Measurements from ENCODE around the gene SEMA3F.

The SEMA3F gene

GRCh38 chr3:50192689-50193141 is 37.6 kb downstream of the SEMA3F start:
- TF ChIP-seq ARNT (IDR thresholded peaks at IDR 0.05): 0 out of 2 replicates have a peak, but pooled peaks have one; percentile 13
- TF ChIP-seq NFRKB (IDR thresholded peaks at IDR 0.05): no peak
- TF ChIP-seq ELF4 (IDR thresholded peaks at IDR 0.05): no peak
- no peak for TF ChIP-seq SUZ12 (IDR thresholded peaks at IDR 0.05)
- no peak for TF ChIP-seq L3MBTL2 (conservative IDR thresholded peaks at IDR 0.05)
- no peak for TF ChIP-seq ZNF384 (IDR thresholded peaks at IDR 0.05)
- ChIA-PET CTCF (interaction anchor here (0.7 to 2.8 kb wide), 9 partner anchors 11 to 72 kb away, joined by 3 to 22 read pairs (median 4); no protein-coding TSS in a partner anchor), POLR2A (interaction anchor here (1.1 kb wide), 1 partner anchor 33 kb away, joined by 4 read pairs; no protein-coding TSS in a partner anchor)
- peak; percentile 74 for DNase-seq (ENCODE audit: extremely low spot score)

DNA sequence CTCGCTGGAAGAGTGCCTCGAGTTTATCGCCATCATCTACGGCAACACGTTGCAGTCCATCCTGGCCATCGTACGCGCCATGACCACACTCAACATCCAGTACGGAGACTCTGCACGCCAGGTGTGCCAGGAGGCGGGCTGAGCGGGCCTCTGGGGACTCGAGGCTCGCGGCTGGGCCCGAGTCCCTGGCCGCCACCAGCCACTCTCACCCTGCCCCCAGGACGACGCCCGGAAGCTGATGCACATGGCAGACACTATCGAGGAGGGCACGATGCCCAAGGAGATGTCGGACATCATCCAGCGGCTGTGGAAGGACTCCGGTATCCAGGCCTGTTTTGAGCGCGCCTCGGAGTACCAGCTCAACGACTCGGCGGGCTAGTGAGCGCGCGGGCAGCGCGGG is 38.2 kb downstream of the SEMA3F start:
- TF ChIP-seq FOXM1 (IDR thresholded peaks at IDR 0.05; ENCODE audit: borderline replicate concordance) (no peak), NFRKB (IDR thresholded peaks at IDR 0.05) (no peak), ELF4 (IDR thresholded peaks at IDR 0.05) (no peak), BHLHE40 (IDR thresholded peaks at IDR 0.05; ENCODE audit: borderline replicate concordance) (no peak), SUZ12 (IDR thresholded peaks at IDR 0.05) (no peak), L3MBTL2 (conservative IDR thresholded peaks at IDR 0.05) (no peak), ZNF384 (IDR thresholded peaks at IDR 0.05) (no peak), LEF1 (IDR thresholded peaks at IDR 0.05; ENCODE audit: borderline replicate concordance) (no peak), SP1 (IDR thresholded peaks at IDR 0.05) (no peak), FOXK2 (IDR thresholded peaks at IDR 0.05) (no peak), CTBP1 (IDR thresholded peaks at IDR 0.05; ENCODE audit: borderline replicate concordance) (no peak)
- TF ChIP-seq, protein P1, sequence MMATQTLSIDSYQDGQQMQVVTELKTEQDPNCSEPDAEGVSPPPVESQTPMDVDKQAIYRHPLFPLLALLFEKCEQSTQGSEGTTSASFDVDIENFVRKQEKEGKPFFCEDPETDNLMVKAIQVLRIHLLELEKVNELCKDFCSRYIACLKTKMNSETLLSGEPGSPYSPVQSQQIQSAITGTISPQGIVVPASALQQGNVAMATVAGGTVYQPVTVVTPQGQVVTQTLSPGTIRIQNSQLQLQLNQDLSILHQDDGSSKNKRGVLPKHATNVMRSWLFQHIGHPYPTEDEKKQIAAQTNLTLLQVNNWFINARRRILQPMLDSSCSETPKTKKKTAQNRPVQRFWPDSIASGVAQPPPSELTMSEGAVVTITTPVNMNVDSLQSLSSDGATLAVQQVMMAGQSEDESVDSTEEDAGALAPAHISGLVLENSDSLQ (IDR thresholded peaks at IDR 0.05): no peak
- DNase-seq (ENCODE audit: extremely low spot score): no peak
- ChIA-PET CTCF (interaction anchor here (1.3 to 3.4 kb wide), 6 partner anchors 10 to 106 kb away, joined by 3 to 35 read pairs (median 12); partner anchors contain the start of genes HYAL3, NAA80 and SLC38A3), POLR2A (no interaction called here)

GRCh38 chr3:50193746-50194127 is 38.6 kb downstream of the SEMA3F start:
- TF ChIP-seq FOXA1 (IDR thresholded peaks at IDR 0.05): no peak
- TF ChIP-seq TARDBP (IDR thresholded peaks at IDR 0.05): no peak
- no peak for TF ChIP-seq L3MBTL2 (conservative IDR thresholded peaks at IDR 0.05)
- TF ChIP-seq SP1 (IDR thresholded peaks at IDR 0.05): no peak
- TF ChIP-seq CTBP1 (IDR thresholded peaks at IDR 0.05; ENCODE audit: borderline replicate concordance): no peak
- TF ChIP-seq FOXK2 (IDR thresholded peaks at IDR 0.05): no peak
- no peak for TF ChIP-seq SUZ12 (IDR thresholded peaks at IDR 0.05)
- no peak for TF ChIP-seq ELF4 (IDR thresholded peaks at IDR 0.05)
- TF ChIP-seq FOXM1 (IDR thresholded peaks at IDR 0.05; ENCODE audit: borderline replicate concordance): no peak
- no peak for TF ChIP-seq BHLHE40 (IDR thresholded peaks at IDR 0.05; ENCODE audit: borderline replicate concordance)
- TF ChIP-seq NFRKB (IDR thresholded peaks at IDR 0.05): no peak
- no peak for TF ChIP-seq HDGF (IDR thresholded peaks at IDR 0.05; ENCODE audit: borderline replicate concordance)
- TF ChIP-seq, protein P1 (IDR thresholded peaks at IDR 0.05): no peak
- CTCF ChIA-PET: interaction anchor here (1.2 to 3.4 kb wide), 10 partner anchors 10 to 105 kb away, joined by 3 to 35 read pairs (median 8); partner anchors contain the start of genes HYAL3, NAA80 and SLC38A3
- POLR2A ChIA-PET: no interaction called here
- no peak for DNase-seq (ENCODE audit: extremely low spot score)

DNA sequence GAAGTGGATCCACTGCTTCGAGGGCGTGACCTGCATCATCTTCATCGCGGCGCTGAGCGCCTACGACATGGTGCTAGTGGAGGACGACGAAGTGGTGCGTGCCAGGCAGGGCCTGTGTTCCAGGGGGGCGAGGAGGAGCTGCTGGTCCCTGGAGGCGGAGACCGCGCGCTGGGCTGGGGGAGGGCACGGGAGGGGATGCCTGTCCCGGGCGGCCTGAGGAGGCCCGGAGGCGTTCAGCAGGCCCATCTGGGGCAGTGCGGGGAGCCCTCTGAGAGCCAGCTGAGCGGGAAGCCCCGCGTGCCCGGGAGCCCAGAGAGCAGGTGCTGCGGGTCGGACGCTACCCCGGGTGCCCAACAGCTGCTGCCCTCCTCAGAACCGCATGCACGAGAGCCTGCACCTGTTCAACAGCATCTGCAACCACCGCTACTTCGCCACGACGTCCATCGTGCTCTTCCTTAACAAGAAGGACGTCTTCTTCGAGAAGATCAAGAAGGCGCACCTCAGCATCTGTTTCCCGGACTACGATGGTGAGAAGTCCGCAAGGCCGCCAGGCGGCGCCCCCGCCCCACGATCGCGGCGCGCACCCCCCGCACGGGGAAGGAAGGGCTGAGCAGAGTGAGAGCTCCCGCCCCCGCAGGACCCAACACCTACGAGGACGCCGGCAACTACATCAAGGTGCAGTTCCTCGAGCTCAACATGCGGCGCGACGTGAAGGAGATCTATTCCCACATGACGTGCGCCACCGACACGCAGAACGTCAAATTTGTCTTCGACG is 39.2 kb downstream of the SEMA3F start:
- POLR2A ChIA-PET: interaction anchor here (0.5 to 1.5 kb wide), 6 partner anchors 10 to 412 kb away, joined by 3 to 8 read pairs (median 4); partner anchors contain the start of genes GNAI2, SLC38A3 and TUSC2
- TF ChIP-seq L3MBTL2 (conservative IDR thresholded peaks at IDR 0.05) (peak; percentile 97), TARDBP (IDR thresholded peaks at IDR 0.05) (no peak)
- CTCF ChIA-PET: interaction anchor here (0.6 to 3.4 kb wide), 27 partner anchors 9 to 232 kb away, joined by 3 to 35 read pairs (median 4); partner anchors contain the start of genes GNAI2, HYAL3, NAA80 and SLC38A3
- DNase-seq (ENCODE audit: extremely low spot score): peak; percentile 79

DNA sequence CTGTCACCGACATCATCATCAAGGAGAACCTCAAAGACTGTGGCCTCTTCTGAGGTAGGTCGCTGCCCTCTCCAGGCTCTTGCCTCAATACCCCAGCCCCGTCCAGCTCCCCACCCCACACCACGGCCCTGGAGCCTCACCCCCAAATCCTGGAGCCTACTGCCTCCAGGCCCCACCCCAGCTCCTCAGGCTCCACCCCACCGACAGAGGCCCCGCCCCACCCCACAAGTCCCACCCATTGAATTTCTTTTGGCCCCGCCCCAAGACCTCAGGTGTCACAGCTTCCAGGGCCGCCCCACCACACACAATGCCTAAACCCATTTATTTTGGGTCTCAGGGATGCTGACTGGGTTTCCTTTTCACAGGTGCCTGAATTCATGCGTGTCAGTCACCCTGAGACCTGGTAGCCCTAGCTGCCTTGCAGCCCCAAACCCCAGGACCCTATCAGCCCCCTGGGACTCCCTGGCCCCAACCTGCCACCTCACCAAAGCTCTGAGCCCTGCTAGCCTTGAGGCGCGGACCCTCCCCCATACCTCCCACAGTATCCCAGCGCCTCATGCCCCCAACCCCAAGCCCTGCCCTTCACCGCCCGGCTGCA is 39.9 kb downstream of the SEMA3F start:
- DNase-seq (ENCODE audit: extremely low spot score): peak; percentile 82
- TF ChIP-seq ZNF384 (IDR thresholded peaks at IDR 0.05) (no peak), BHLHE40 (IDR thresholded peaks at IDR 0.05; ENCODE audit: borderline replicate concordance) (no peak), SUZ12 (IDR thresholded peaks at IDR 0.05) (no peak), ELF4 (IDR thresholded peaks at IDR 0.05) (no peak), FOXK2 (IDR thresholded peaks at IDR 0.05) (no peak)
- POLR2A ChIA-PET: interaction anchor here (0.5 to 1.5 kb wide), 6 partner anchors 9 to 413 kb away, joined by 3 to 8 read pairs (median 4); partner anchors contain the start of genes GNAI2, SLC38A3 and TUSC2
- CTCF ChIA-PET: interaction anchor here (0.6 to 3.4 kb wide), 25 partner anchors 9 to 233 kb away, joined by 3 to 35 read pairs (median 5); partner anchors contain the start of genes GNAI2, HYAL3, NAA80 and SLC38A3

DNA sequence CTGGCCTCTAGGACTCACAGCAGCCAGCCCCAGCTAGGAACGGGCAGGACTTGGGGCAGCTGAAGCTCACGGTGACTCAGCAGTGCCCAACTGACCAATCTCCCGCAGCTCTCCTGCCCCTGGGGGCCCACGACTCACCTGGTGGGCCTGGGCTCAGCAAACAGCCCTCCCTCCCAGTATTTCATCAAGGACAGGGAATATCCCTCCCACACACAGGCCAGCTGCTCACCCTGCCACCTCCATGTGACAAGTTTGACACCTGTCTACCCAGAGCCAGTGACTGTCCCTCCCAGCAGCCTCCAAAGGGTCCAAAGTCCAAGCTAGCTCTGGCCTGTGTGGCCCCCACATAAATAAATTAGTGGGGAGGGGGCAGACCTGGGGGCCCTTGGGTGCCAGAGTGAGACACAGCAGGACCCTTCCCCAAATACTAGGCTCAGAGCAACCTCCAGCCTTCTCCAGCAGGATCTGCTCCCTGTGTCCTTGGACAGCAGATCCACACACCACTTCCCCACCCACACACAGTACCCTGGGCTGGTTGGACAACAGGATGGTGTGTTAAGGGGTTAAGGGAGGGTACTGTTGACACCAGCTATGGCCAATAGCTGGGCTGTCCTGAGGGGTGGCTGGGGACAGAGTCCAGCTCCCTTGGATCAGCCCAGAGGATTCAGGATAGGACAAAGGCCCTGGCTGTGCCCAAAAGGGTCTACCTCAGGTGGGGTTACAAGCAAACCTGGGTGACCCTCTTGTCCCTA is 40.6 kb downstream of the SEMA3F start:
- TF ChIP-seq ZNF384 (IDR thresholded peaks at IDR 0.05): no peak
- no peak for TF ChIP-seq NFRKB (IDR thresholded peaks at IDR 0.05)
- no peak for TF ChIP-seq FOXA1 (IDR thresholded peaks at IDR 0.05)
- TF ChIP-seq FOXM1 (IDR thresholded peaks at IDR 0.05; ENCODE audit: borderline replicate concordance): no peak
- no peak for TF ChIP-seq L3MBTL2 (conservative IDR thresholded peaks at IDR 0.05)
- no peak for TF ChIP-seq CTBP1 (IDR thresholded peaks at IDR 0.05; ENCODE audit: borderline replicate concordance)
- no peak for TF ChIP-seq ELF4 (IDR thresholded peaks at IDR 0.05)
- no peak for TF ChIP-seq SUZ12 (IDR thresholded peaks at IDR 0.05)
- no peak for TF ChIP-seq ARNT (IDR thresholded peaks at IDR 0.05)
- no peak for TF ChIP-seq BHLHE40 (IDR thresholded peaks at IDR 0.05; ENCODE audit: borderline replicate concordance)
- TF ChIP-seq LEF1 (IDR thresholded peaks at IDR 0.05; ENCODE audit: borderline replicate concordance): no peak
- TF ChIP-seq, protein P1 (IDR thresholded peaks at IDR 0.05): no peak
- TF ChIP-seq SP1 (IDR thresholded peaks at IDR 0.05): no peak
- TF ChIP-seq TARDBP (IDR thresholded peaks at IDR 0.05): no peak
- TF ChIP-seq FOXK2 (IDR thresholded peaks at IDR 0.05): no peak
- TF ChIP-seq HDGF (IDR thresholded peaks at IDR 0.05; ENCODE audit: borderline replicate concordance): no peak
- ChIA-PET CTCF (interaction anchor here (0.7 to 3.4 kb wide), 14 partner anchors 8 to 152 kb away, joined by 3 to 35 read pairs (median 4); partner anchors contain the start of gene SLC38A3), POLR2A (interaction anchor here (1.3 to 1.5 kb wide), 2 partner anchors 9 to 32 kb away, joined by 8 to 11 read pairs; partner anchors contain the start of gene SLC38A3)
- DNase-seq (ENCODE audit: extremely low spot score): no peak

Measured in HEK293T (cell line).